Suprapubic skin (tissue), 4 donors: ENCODE measurements around the gene CYTIP.

Experiments
- EP300 ChIP-seq: sonication (generic); formaldehyde crosslinking; IDR thresholded peaks from one replicate; pipeline ENCODE4 v1.6.1; 2017; ENCODE audit warnings: antibody characterized with exemption
- POLR2A ChIP-seq, 2 donors: fragments of 450-650 bp; IDR thresholded peaks; one replicate each; pipeline ENCODE4 v1.6.1; 2017; ENCODE audit warnings: antibody characterized with exemption in 2 of 2, mild to moderate bottlenecking in 2 of 2, moderate library complexity in 2 of 2
- POLR2AphosphoS5 ChIP-seq, 3 donors: sonication (generic); formaldehyde crosslinking; IDR thresholded peaks; one replicate each; pipeline ENCODE4 v1.6.1; 2017; ENCODE audit warnings: antibody characterized with exemption in 3 of 3
- TF ChIP-seq, protein P1 (sequence below), 2 donors: fragments of 200-600 bp in 1 of 2; fragments of 450-650 bp in 1 of 2; sonication (generic) in 1 of 2; IDR thresholded peaks; one replicate each; pipeline ENCODE4 v1.5.1; 2016 to 2019; ENCODE audit warnings: antibody characterized with exemption in 2 of 2, mild to moderate bottlenecking in 1 of 2, moderate library complexity in 1 of 2

GRCh38 chr2:157470321-157470720 is 26.4 kb upstream of the CYTIP start:
- TF ChIP-seq, protein P1, sequence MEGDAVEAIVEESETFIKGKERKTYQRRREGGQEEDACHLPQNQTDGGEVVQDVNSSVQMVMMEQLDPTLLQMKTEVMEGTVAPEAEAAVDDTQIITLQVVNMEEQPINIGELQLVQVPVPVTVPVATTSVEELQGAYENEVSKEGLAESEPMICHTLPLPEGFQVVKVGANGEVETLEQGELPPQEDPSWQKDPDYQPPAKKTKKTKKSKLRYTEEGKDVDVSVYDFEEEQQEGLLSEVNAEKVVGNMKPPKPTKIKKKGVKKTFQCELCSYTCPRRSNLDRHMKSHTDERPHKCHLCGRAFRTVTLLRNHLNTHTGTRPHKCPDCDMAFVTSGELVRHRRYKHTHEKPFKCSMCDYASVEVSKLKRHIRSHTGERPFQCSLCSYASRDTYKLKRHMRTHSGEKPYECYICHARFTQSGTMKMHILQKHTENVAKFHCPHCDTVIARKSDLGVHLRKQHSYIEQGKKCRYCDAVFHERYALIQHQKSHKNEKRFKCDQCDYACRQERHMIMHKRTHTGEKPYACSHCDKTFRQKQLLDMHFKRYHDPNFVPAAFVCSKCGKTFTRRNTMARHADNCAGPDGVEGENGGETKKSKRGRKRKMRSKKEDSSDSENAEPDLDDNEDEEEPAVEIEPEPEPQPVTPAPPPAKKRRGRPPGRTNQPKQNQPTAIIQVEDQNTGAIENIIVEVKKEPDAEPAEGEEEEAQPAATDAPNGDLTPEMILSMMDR (IDR thresholded peaks at IDR 0.05) = no peak
- TF ChIP-seq POLR2AphosphoS5 (IDR thresholded peaks at IDR 0.05) = no peak
- TF ChIP-seq POLR2A (IDR thresholded peaks at IDR 0.05) = no peak
- TF ChIP-seq EP300 = no peak
